Naive thymus-derived CD4-positive, alpha-beta T cell (primary cell): Measurements from ENCODE around the gene CDK15. TPM values are rescaled to one million over a fixed set of nuclear protein-coding genes. Genes with fewer than 3 reads are reported as not detected.
"Not testable (repeated sequence)": the region's sequence is repeated elsewhere in the genome, so short reads cannot be mapped to it uniquely, and the experiment has no call there.

Source experiments
- ATAC-seq: fragments of 150-1000 bp; cut with Tn5 transposase; 2 replicates; pipeline ENCODE4 v1.10.0; 2021; ENCODE audit warnings: mild to moderate bottlenecking, moderate library complexity
- CTCF ChIA-PET: fragments of 350-600 bp; sonication (Branson Sonifier 250); formaldehyde crosslinking; loops from one replicate; lab custom pipeline; 2021; ENCODE audit warnings: antibody characterized with exemption; lab: Charles Lee
- POLR2A ChIA-PET: fragments of 350-600 bp; sonication (Branson Sonifier 250); formaldehyde crosslinking; loops from one replicate; lab custom pipeline; 2021; ENCODE audit warnings: antibody characterized with exemption, inconsistent platforms; lab: Charles Lee
- DNase-seq, 9 donors: peaks; one replicate each; pipeline versions ENCODE4 v3.0.0 to v3.0.0-alpha.2; 2020 to 2022; ENCODE audit warnings: mixed read lengths in 1 of 9
- H3K27ac ChIP-seq: one replicate; pipeline ENCODE4 v1.7.0; 2013; ENCODE audit warnings: mild to moderate bottlenecking, low read depth, low read length, moderate library complexity
- H3K27me3 ChIP-seq, 2 donors: one replicate each; pipeline ENCODE4 v1.7.0; 2013; ENCODE audit warnings: low read length in 2 of 2, mild to moderate bottlenecking in 2 of 2, moderate library complexity in 2 of 2; ENCODE audit not compliant: control insufficient read depth in 2 of 2, insufficient read depth in 2 of 2
- H3K36me3 ChIP-seq, 3 experiments: 1 replicate in 2 of 3; 2 replicates in 1 of 3; pipeline ENCODE4 v1.7.0; 2013; ENCODE audit warnings: low read length in 3 of 3, mild to moderate bottlenecking in 3 of 3, moderate library complexity in 1 of 3; ENCODE audit not compliant: insufficient read depth in 3 of 3, control insufficient read depth in 2 of 3
- H3K4me1 ChIP-seq, 2 donors: one replicate each; pipeline ENCODE4 v1.7.0; 2013; ENCODE audit warnings: low read length in 2 of 2, mild to moderate bottlenecking in 2 of 2, moderate library complexity in 1 of 2; ENCODE audit not compliant: control insufficient read depth in 2 of 2, insufficient read depth in 2 of 2
- H3K4me3 ChIP-seq: 2 replicates; pipeline ENCODE4 v1.7.0; 2013; ENCODE audit warnings: mild to moderate bottlenecking, low read length
- H3K9me3 ChIP-seq, 3 experiments: 1 replicate in 2 of 3; 2 replicates in 1 of 3; pipeline ENCODE4 v1.7.0; 2013; ENCODE audit warnings: low read length in 3 of 3; ENCODE audit not compliant: control insufficient read depth in 2 of 3
- H3K27ac Mint-ChIP-seq, 9 donors: one replicate each; pipeline ENCODE4 v1.8.0; 2020 to 2022; ENCODE audit warnings: mixed read lengths in 9 of 9, mild to moderate bottlenecking in 8 of 9, moderate library complexity in 5 of 9, inconsistent platforms in 2 of 9
- H3K27me3 Mint-ChIP-seq, 5 donors: one replicate each; pipeline ENCODE4 v1.8.0; 2021 to 2022; ENCODE audit warnings: mixed read lengths in 5 of 5, mild to moderate bottlenecking in 1 of 5
- H3K36me3 Mint-ChIP-seq, 5 donors: one replicate each; pipeline ENCODE4 v1.8.0; 2020 to 2022; ENCODE audit warnings: mixed read lengths in 5 of 5, mild to moderate bottlenecking in 3 of 5, inconsistent platforms in 1 of 5
- H3K4me1 Mint-ChIP-seq, 7 donors: one replicate each; pipeline ENCODE4 v1.8.0; 2020 to 2022; ENCODE audit warnings: mixed read lengths in 7 of 7, mild to moderate bottlenecking in 3 of 7, inconsistent platforms in 1 of 7
- H3K4me3 Mint-ChIP-seq, 10 donors: one replicate each; pipeline ENCODE4 v1.8.0; 2020 to 2022; ENCODE audit warnings: mild to moderate bottlenecking in 10 of 10, mixed read lengths in 10 of 10, moderate library complexity in 6 of 10, inconsistent platforms in 2 of 10
- H3K9me3 Mint-ChIP-seq, 11 donors: one replicate each; pipeline ENCODE4 v1.8.0; 2020 to 2022; ENCODE audit warnings: mixed read lengths in 11 of 11, mild to moderate bottlenecking in 4 of 11, inconsistent platforms in 1 of 11, moderate library complexity in 1 of 11
- intact Hi-C, 2 donors: fragments of 100-400 bp; cut with micrococcal nuclease; formaldehyde crosslinking; loops; one replicate each; pipeline ENCODE4 v1.15.1; 2023
- polyA plus RNA-seq, 2 donors: library from polyadenylated mRNA; unstranded; fragments of 300-500 nt; fragmentation: Illumina TruSeq; gene quantifications; one replicate each; pipeline ENCODE4 v1.2.3, GENCODE V29; 2021
- total RNA-seq, 6 experiments: library from RNA in 5 of 6; stranded (reverse) in 5 of 6; gene quantifications; 1 replicate in 5 of 6; 2 replicates in 1 of 6; pipeline ENCODE4 v1.2.3 and lab custom pipeline; 2021 to 2026

The CDK15 gene
- total and polyA plus RNA-seq, 7 experiments from 2014 or later: not detected

- Histone ChIP-seq H3K36me3 (no peaks in the 10 kb centered on the region), H3K27ac (no peak overlapping the region), H3K27me3 (no peaks in the 10 kb centered on the region), H3K4me3 (no peak overlapping the region), H3K4me1 (no peaks in the 10 kb centered on the region), H3K9me3 (no peaks in the 10 kb centered on the region)
- H3K4me1 Mint-ChIP-seq: no peaks in the 10 kb centered on the region
- CTCF ChIA-PET: no interaction called here
- DNase-seq (no peak), ATAC-seq (no peak)
- POLR2A ChIA-PET: no interaction called here
- H3K36me3 Mint-ChIP-seq: peaks cover 0 to 6% (median 6%) of the 10 kb centered on the region in 5 donors
- intact Hi-C loops: no loop called here
- H3K4me3 Mint-ChIP-seq: no peak overlapping the region
- peaks cover 0 to 23% (median 8%) of the 10 kb centered on the region in 11 donors for H3K9me3 Mint-ChIP-seq
- H3K27me3 Mint-ChIP-seq: peaks cover 6 to 19% (median 12%) of the 10 kb centered on the region in 5 donors
- no peak overlapping the region for H3K27ac Mint-ChIP-seq
Measured at GRCh38 chr2:201839727-201840126, 33.4 kb downstream of the CDK15 start.

DNA sequence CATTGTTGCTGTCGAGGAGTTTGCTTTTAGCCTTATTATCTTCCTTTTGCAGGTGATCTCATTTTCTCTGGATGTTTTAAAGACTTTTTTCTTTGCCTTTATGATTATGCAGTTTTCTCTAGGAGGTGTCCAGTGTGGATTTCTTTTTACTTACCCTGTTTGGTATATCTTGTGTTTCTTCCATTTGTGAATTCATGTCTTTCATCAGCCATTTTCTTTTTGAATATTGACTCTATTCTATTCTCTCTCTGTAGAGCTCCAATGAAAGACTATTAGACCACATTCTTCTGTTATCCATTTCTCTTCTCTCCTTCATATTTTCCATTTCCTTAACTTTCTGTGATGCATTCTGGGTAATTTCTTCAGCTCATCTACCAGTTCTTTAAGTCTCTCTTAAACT, 34.4 kb downstream of the CDK15 start:
- Mint-ChIP-seq H3K27me3 (peaks cover 6 to 19% (median 12%) of the 10 kb centered on the region in 5 donors), H3K4me1 (no peaks in the 10 kb centered on the region), H3K9me3 (peaks cover 0 to 23% (median 8%) of the 10 kb centered on the region in 11 donors), H3K36me3 (peaks cover 0 to 6% (median 6%) of the 10 kb centered on the region in 5 donors), H3K27ac (no peak overlapping the region), H3K4me3 (no peak overlapping the region)
- no peaks in the 10 kb centered on the region for H3K27me3 ChIP-seq
- POLR2A ChIA-PET: no interaction called here
- CTCF ChIA-PET: interaction anchor here (0.6 kb wide), 1 partner anchor 1062 kb away, joined by 4 read pairs; no protein-coding TSS in a partner anchor
- H3K4me3 ChIP-seq: no peak overlapping the region
- ATAC-seq (no peak), DNase-seq (no peak)
- no peaks in the 10 kb centered on the region for H3K4me1 ChIP-seq
- no peaks in the 10 kb centered on the region for H3K9me3 ChIP-seq
- H3K36me3 ChIP-seq: no peaks in the 10 kb centered on the region
- intact Hi-C loops: no loop called here
- no peak overlapping the region for H3K27ac ChIP-seq

GRCh38 chr2:201842131-201842860, 36.0 kb downstream of the CDK15 start:
- intact Hi-C loops: no loop called here
- H3K27me3 ChIP-seq: no peaks in the 10 kb centered on the region
- H3K36me3 ChIP-seq: no peaks in the 10 kb centered on the region
- ATAC-seq (no peak), DNase-seq (no peak)
- ChIA-PET CTCF (no interaction called here), POLR2A (no interaction called here)
- no peaks in the 10 kb centered on the region for H3K9me3 ChIP-seq
- Mint-ChIP-seq H3K36me3 (peaks cover 0 to 6% (median 6%) of the 10 kb centered on the region in 5 donors), H3K27ac (no peak overlapping the region), H3K9me3 (peaks cover 0 to 23% (median 8%) of the 10 kb centered on the region in 11 donors), H3K4me3 (no peak overlapping the region), H3K27me3 (peaks cover 0 to 20% (median 5%) of the 10 kb centered on the region in 5 donors), H3K4me1 (no peaks in the 10 kb centered on the region)
- no peak overlapping the region for H3K27ac ChIP-seq
- H3K4me1 ChIP-seq: no peaks in the 10 kb centered on the region
- H3K4me3 ChIP-seq: no peak overlapping the region

- POLR2A ChIA-PET, H3K27ac Mint-ChIP-seq, intact Hi-C loops, DNase-seq, CTCF ChIA-PET, H3K4me3 ChIP-seq, H3K9me3 ChIP-seq, H3K36me3 ChIP-seq, H3K36me3 Mint-ChIP-seq, H3K4me1 ChIP-seq, H3K4me1 Mint-ChIP-seq, H3K4me3 Mint-ChIP-seq, ATAC-seq, H3K27me3 ChIP-seq, H3K27ac ChIP-seq: not testable (repeated sequence)
- peaks cover 5 to 33% (median 9%) of the 10 kb centered on the region in 5 donors for H3K27me3 Mint-ChIP-seq
- H3K9me3 Mint-ChIP-seq: peaks cover 0 to 16% (median 8%) of the 10 kb centered on the region in 11 donors
Measured at GRCh38 chr2:201844922-201845321, 38.6 kb downstream of the CDK15 start.

GRCh38 chr2:201847481-201847880, 41.1 kb downstream of the CDK15 start:
- H3K27ac ChIP-seq: no peak overlapping the region
- H3K4me1 Mint-ChIP-seq: no peaks in the 10 kb centered on the region
- H3K36me3 ChIP-seq: no peaks in the 10 kb centered on the region
- no peaks in the 10 kb centered on the region for H3K9me3 ChIP-seq
- DNase-seq: no peak
- CTCF ChIA-PET: no interaction called here
- no peaks in the 10 kb centered on the region for H3K4me1 ChIP-seq
- intact Hi-C loops: no loop called here
- peaks cover 0 to 21% (median 8%) of the 10 kb centered on the region in 5 donors for H3K27me3 Mint-ChIP-seq
- H3K27me3 ChIP-seq: no peaks in the 10 kb centered on the region
- H3K36me3 Mint-ChIP-seq: no peaks in the 10 kb centered on the region
- ATAC-seq: no peak
- no peak overlapping the region for H3K27ac Mint-ChIP-seq
- H3K4me3 Mint-ChIP-seq: no peak overlapping the region
- H3K9me3 Mint-ChIP-seq: no peaks in the 10 kb centered on the region
- H3K4me3 ChIP-seq: no peak overlapping the region
- POLR2A ChIA-PET: no interaction called here

DNA sequence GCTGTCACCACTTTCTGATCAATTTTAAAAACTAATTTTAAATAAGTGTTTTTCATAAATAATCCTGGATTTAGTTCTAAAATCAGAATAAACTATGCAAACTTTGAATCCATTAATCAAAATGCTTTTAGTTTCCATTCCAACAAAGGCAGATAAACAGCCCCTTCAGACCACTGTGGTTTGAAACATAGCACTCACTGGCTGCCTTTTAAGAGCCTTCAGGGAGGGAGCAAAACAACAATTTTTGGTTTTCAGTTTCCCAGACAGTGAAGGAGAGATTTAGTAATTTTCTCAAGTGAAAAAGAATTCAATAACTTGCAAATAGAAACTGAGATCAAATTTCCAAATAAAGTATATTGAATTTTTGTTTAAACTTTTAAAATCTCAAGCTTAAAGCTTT, 46.1 kb downstream of the CDK15 start:
- ChIA-PET CTCF (no interaction called here), POLR2A (no interaction called here)
- Histone ChIP-seq H3K9me3 (no peaks in the 10 kb centered on the region), H3K4me3 (no peak overlapping the region), H3K27ac (no peak overlapping the region), H3K36me3 (no peaks in the 10 kb centered on the region), H3K27me3 (no peaks in the 10 kb centered on the region), H3K4me1 (no peaks in the 10 kb centered on the region)
- no peaks in the 10 kb centered on the region for H3K36me3 Mint-ChIP-seq
- DNase-seq: no peak
- peaks cover 0 to 1% (median 0%) of the 10 kb centered on the region in 7 donors for H3K4me1 Mint-ChIP-seq
- no peak overlapping the region for H3K4me3 Mint-ChIP-seq
- no peak for ATAC-seq
- no peak overlapping the region for H3K27ac Mint-ChIP-seq
- no peaks in the 10 kb centered on the region for H3K9me3 Mint-ChIP-seq
- peaks cover 0 to 26% (median 8%) of the 10 kb centered on the region in 5 donors for H3K27me3 Mint-ChIP-seq
- intact Hi-C loops: no loop called here

DNA sequence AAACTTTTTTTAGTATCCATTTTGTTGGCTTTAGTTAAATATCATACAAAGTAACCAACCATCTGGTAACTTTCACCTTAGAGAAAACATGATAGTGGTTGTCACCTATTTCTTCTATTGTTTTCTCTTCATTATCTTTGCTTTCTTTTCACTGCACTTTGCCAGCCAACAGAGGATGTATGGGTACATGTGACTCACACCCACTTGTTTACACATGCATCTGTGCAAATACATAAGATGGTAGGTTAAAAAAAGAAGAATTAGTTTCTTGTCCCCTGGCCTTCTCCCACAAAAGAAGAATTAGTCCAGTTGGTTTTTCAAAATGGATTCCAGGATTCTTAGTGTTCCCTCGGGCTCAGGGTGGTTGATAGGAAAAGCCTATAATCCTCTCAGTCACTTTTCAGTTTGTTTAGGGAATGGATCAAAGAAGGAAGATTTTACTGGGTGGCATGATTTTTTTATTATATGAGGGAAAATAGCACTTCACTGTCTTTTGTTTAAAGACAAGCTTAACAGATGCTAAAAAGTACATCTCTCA, 46.6 kb downstream of the CDK15 start:
- H3K27ac Mint-ChIP-seq: no peak overlapping the region
- no peaks in the 10 kb centered on the region for H3K36me3 ChIP-seq
- no peaks in the 10 kb centered on the region for H3K4me1 ChIP-seq
- H3K9me3 ChIP-seq: no peaks in the 10 kb centered on the region
- intact Hi-C loops: no loop called here
- H3K27me3 ChIP-seq: no peaks in the 10 kb centered on the region
- no peaks in the 10 kb centered on the region for H3K9me3 Mint-ChIP-seq
- no peaks in the 10 kb centered on the region for H3K36me3 Mint-ChIP-seq
- DNase-seq: no peak
- no peak overlapping the region for H3K4me3 ChIP-seq
- peaks cover 0 to 27% (median 8%) of the 10 kb centered on the region in 5 donors for H3K27me3 Mint-ChIP-seq
- H3K4me3 Mint-ChIP-seq: no peak overlapping the region
- ChIA-PET CTCF (no interaction called here), POLR2A (no interaction called here)
- H3K27ac ChIP-seq: no peak overlapping the region
- no peak for ATAC-seq
- peaks cover 0 to 5% (median 0%) of the 10 kb centered on the region in 7 donors for H3K4me1 Mint-ChIP-seq
